NCI-H146 treated with DMSO at 0.1 percent for 48 hours (cell line): ENCODE results near the gene CACNA1H.
"Not testable (repeated sequence)": the region's sequence is repeated elsewhere in the genome, so short reads cannot be mapped to it uniquely, and the experiment has no call there.

ENCODE experiments used
- DNase-seq: peaks from one replicate; lab custom pipeline; 2025; ENCODE audit not compliant: unreplicated experiment; lab: John Stamatoyannopoulos, UW

The CACNA1H gene

DNA sequence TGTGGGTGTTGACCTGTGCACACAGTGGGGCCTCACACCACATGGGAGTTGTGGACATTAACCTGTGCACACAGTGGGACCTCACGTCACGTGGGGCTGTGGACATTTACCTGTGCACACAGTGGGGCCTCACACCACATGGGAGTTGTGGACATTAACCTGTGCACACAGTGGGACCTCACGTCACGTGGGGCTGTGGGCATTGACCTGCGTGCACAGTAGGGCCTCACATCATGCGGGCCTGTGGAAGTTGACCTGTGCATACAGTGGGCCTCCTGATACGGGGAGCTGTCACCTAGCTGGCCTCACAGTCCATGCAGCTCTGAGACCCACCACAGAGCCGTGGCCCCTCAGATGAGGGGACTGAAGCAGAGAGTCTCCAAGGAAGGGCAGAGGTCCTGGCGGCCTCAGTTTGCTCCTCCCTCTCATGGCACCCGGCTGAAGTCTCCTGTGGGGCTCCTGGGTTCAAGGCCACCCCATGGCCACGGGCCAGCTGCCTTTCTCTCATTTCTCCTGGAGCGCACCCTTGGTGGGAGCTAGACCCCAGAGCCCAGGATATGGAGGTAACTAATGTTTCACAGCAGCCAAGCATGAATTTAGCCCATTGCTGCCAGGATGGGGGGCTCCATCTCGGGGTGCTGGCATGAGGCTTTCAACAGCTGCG lies 21.0 kb downstream of the CACNA1H start:
- DNase-seq = no peak

DNA sequence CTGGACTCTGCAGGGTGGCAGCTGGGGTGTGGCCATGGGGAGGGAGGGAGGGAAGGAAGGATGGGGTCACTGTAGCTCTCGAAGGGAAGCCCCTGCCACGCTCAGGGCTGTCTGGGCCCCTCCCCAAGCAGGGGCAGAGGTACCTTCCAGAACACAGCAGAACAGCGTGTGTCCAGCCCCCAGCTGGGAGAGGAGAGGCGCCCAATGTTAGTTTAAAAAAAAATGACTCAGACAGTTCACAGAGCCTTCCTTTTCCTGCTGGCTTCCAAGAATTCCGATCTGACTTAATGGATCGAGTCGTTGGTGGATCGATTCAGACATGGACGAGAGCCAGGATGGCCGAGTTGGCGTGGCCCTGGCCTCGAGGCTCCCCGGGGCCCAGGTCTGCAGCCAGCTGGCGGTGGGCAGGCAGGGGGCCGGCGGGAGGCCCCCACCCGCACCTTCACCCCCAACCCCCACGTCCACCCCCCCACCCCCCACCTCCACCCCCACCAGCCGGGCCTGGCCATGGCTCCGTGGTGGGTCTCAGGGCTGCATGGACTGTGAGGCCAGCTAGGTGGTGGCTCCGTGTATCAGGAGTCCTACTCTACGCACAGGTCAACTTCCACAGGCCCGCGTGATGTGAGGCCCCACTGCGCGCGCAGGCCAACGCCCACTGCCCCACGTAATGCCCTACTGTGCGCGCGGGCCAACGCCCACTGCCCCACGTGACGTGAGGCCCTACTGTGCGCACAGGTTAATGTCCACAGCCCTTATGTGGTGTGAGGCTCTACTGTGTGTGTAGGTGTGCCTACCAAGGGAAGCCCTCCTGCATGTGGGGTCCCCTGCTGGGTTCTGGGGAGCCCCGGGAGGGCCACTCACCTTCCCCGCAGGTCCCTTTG lies 21.8 kb downstream of the CACNA1H start:
- peak; percentile 15 for DNase-seq

DNA sequence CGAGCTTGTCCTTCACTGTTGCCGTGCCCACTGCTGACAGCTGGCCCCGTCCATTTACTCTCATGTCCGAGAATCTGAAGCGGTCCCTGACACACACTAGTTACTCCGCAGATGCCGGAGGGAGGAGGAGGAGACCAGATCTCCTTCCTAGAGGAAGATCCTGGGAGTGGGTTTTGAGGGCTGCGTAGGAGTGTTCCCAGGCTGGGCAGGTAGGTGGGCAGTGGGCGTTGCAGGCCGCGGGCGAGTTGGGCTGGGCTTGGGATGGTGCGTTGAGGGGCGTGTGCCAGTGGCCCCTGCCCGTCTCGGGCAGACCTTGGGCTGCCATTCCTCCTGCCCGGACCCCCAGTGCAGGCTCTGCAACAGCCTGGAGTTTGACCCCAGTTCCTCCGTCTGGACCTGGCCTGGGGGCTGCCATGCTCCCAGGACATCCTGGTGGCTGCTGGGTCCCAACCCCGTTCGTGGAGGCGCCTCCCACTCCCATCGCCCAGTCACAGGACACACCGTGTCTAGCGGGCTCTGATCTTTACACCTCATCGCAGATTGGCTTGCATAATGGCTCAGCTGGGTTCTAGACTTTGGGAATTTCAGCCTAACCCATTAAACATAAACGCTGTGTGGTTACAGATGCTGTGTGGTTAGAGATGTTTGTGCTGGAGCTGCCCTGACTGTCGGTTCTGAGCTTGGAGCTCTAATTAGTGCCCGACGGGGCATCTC lies 22.8 kb downstream of the CACNA1H start:
- DNase-seq = no peak

DNA sequence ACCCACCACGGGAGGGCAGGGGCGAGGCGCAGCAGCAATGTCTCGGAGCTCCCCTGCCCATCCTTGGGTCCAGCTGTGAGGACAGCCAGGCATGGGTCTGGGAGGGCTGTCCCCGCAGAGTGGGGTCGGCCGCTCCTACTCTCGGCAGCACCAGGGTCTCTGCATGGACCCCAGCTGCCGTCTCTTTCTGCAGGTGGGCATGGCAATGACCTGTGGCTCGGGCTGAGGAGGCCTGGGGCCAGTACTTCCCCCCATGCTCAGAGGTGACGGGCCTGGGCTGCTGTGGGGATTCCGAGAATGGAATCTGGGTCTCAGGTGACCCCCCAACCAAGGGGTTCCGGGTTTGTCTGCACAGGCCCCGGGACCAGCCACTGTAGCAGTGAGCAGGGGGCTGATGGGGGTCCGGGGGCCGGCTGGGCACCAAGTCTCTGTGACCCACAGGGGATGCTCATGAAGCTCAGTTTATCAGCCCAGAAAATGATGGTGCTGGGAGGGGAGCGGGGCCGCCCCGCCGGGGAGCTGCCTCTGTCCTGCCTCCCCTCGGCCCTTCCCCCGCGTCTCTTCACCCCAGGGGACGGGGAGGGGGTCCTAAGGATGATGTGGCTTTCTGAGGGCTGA lies 23.5 kb downstream of the CACNA1H start:
- DNase-seq = no peak

DNA sequence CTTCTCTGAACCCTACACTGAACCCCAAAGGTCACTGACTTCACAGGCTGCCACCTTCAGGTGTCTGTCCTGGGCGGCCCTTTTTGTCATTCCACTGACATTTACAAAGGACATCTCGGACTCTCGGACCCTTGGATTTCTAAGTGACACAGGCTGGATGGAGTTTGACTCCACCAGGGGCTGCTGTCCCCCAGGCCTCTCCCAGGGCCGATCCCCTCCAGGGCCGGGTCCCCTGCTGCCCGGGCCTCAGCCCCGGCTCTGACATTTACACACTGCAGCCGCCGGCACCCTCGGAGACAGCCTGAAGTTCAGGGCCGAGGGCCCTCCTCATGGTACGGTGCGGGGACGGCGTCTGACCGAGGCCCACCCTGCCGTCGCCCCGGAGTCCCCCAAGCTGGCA lies 24.1 kb downstream of the CACNA1H start:
- DNase-seq = no peak

DNA sequence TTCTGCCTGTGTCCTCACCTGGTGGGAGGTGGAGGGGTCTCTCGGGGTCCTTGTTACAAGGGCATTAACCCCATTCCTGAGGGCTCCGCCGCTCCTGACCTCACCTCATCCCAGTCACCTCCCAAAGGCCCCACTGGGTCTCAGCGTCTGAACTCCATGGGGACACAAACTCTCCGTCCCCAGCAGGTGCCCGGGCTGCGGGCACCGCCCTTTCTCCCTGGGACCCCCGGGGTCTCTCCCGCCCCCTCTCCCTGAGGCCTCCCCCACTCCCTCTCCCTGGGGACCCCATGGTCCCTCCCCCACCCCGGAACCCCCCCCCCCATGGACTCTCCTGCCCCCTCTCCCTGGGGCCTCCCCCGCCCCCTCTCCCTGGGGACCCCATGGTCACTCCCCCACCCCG lies 24.8 kb downstream of the CACNA1H start:
- no peak for DNase-seq

DNA sequence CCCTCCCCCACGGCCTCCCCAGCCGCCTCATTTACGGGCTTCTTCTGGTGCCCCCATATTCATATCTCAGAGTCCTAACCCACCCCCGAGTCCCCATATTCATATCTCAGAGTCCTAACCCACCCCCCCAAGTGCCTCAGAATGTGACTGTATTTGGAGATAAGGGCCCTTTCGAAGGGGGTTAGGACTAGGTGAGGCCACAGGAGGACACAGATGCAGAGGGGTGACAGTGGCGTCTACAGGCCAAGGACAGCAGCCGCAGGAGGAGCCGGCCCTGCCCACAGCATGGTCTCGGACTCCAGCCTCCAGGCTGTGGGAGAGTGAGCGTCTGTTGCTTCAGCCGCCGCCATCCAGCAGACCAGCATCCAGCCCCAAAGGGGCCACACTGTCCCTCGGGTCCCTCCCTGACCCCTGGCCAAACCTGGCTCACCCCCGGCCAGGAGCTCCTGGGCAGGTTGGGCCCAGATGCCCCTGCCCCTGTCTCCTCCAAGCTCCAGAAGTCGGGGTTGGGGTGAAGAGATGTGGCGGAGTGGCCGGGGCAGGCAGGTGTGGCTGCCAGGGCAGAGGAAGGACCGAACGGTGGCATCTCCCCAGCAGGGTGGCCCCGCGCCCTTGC lies 25.5 kb downstream of the CACNA1H start:
- no peak for DNase-seq

DNA sequence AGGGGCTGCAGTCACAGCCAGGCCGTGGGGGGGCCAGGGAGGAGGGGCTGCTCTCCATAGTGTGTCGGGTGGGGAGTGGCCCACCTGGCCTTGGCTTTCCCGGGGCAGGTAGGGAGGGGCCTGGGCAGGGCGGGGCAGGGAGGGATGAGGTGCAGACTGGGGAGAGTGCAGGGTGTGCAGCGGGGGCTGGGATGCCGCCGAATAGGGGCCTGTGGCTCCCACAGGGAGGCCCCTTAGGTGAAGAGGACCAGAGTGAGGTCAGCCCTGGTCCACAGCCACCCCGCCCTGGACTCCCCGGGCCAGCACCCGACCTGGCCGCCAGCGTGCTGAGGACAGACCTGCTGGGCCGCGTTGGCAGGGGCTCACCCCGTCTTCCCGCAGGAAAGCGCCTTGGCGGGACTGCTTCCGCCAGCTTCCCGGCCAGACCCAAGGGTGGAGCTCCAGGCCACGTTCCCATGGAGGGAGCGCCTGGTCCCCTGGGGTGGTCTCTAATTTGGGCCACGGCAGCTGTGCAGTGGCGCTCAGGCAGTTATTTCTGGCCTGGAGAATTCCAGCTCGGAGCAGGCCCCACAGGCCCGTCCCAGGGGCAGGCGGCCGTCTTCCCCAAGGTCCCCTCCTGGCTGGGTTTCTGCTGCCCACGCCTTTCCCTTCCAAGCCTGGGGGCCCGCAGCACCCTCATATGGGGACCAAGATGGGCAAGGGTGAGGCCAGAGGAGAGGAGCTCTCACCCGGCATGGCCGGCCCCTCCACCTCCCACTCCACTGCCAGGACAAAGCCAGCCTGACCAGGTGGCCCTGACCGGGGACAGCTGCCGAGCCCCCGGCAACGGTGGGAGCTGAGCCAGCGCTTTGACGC lies 27.9 kb downstream of the CACNA1H start:
- no peak for DNase-seq

DNA sequence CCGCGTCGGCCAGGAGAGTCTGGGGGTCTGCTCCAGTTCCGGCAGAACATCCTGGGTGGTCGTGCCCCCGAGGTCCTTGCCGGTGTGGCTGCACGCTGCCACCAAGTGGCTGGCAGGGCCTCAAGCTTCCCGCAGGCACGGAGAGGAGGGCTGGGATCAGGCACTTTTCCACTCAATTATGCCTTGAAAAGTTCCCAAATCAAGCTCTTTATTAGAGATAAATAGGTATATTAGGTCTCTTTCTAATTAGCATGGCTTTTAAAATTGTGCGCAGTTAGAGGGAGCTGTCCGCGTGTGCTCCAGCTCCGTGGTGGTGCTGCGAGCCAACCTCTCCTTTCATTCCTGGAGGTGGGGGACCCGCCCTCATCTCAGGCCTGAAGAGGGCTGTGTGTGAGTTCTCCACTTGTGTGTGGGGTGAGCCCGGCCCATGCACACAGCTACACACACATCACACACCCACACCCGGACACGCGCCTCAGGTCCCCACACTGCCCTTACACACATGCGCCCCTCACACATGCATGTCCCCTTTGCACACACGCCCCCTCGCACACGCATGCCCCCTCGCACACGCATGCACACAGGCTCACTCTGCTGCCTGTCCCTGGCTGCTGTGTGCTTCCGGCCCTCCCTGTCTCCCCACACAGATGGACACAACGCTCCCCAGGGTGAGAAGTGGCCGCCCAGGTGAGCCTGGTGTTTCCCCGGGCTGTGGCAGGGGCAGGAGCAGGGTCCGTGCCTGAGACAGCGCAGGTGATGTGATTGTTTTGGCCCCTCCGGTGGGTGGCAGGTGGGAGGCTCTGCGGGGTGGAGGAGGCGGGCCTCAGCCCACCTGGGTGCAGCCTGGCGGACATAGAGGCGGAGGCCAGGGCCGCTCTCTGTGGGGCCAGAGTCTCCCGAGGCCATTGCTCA lies 28.8 kb downstream of the CACNA1H start:
- DNase-seq = no peak

DNA sequence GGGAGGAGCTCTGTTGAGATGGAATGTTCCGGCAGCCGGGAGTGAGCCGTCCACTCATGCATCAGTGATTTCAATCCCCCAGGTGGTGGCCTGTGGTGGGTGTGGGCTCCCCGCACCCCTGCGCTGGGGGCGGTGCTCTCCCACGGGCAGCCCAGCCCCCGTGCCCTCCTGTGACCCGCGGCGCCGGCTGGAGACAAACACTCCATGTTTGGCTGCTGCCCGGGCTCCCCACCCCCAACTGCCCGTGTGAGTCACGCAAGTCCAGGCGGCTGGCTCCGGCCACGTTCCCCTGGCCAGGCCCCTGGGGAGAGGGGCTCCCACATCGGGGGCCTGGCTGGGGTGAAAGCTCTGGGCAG lies 29.4 kb downstream of the CACNA1H start:
- no peak for DNase-seq

DNA sequence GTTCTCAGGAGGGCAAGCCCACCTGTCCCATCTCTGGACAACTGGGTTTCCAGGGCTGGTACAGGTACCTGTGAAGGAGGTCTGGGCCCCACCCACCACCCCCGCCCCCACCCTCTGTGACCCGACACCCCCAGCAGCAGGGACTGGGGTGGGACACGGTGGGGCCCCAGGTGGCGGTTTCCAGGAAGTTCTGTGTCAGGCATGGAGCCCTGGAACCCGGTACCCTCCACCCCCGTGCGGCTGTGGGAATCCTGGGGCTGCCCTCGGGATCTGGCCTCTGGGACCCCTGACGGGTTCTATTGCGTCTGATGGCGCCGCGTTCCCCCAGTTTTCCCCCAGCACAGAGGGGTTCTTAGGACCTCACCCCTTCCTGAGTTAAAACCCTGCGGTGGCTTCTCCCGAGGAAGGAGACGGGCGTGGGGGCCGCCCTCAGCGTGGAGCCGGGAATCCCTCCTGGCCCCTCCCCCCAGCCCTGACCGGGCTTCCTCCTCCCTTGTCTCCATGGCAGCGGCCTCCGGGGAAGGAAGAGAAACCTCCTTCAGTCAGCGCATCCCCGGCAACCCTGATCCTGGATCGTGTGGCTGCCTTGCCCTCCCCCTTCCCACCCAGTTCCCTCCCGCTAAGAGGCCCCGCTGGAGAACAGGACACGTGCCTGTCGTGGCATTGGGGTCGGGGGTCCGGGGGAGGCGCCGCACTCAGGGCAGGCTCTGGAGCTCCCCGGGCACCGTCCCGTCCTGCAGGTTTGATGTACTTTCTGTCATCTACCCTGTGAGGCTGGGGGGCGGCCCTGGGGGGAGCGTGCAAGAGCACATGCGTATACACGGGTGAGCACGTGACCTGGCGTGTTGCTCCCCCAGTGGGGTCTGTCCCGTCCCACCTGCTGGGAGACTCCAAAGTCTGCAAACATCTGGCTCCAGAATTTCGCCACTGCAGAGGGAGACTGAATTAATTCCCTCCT lies 30.3 kb downstream of the CACNA1H start:
- no peak for DNase-seq

DNA sequence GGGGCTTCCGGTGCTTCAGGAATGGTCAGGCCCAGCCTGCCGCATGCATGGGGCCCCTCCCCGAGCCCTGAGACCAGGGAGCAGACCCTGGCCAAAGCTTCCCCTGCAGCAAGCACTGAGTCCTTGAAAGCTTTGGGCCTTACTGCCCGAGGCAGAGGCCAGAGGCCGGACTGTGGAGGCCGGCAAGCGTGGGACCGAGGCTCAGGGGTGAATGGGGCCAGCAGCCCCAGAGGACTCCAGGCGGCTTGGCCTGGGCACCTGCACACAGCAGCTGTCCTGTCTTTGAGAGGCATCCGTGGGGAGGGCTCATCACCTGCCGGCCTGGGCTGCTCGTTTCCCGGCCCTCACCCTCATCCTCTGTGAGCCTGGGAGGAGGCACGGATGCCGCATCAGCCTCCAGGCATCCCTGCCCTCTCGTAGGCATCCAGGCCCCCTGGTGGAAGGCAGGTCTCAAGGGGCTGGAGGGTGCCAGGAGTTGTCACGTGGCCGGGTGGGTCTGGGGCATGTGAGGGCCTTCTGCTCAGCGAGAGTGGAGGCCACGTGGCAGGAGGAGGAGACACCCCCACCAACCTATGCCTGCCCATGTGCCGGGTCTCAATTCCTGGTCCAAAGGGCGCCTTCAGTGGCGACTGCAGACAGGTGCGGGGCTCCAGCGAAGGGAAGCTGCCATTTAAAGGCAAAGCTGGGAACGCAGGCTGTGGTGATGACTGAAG lies 31.4 kb downstream of the CACNA1H start:
- no peak for DNase-seq

DNA sequence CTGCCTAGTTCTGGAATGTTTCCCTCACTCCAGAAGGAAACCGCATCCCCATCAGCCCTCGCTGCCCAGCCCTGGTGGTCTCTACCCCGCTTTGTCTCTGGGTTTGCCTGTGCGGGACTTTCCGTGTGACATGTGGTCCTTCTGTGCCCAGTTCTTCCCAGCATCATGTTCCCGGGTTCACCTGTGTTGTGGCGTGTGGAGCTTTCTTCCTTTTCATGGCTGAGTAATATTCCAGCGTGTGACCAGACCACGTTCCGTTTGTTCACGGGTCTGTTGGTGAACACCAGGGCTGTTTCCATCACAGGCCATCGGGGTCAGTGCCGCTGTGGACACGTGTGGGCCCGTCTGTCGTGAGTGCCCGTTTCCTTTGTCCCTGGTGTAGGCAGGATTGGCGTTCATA lies 32.1 kb downstream of the CACNA1H start:
- no peak for DNase-seq

DNA sequence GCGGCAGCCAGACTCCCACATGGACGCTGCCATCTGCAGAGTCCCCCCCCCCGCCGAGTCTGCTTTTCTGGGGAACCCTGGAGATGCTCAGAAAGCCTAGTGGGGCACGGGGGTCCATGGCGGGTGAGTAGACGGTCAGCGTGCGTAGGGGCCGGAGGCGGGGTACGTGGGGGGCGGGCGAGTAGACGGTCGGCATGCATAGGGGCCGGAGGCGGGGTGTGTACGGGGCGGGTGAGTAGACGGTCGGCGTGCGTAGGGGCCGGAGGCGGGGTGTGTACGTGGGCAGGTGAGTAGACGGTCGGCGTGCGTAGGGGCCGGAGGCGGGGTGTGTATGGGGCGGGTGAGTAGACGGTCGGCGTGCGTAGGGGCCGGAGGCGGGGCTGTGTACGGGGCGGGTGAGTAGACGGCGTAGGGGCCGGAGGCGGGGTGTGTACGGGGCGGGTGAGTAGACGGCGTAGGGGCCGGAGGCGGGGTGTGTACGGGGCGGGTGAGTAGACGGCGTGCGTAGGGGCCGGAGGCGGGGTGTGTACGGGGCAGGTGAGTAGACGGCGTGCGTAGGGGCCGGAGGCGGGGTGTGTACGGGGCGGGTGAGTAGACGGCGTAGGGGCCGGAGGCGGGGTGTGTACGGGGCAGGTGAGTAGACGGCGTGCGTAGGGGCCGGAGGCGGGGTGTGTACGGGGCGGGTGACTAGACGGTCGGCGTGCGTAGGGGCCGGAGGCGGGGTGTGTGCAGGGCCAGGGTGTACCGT lies 32.7 kb downstream of the CACNA1H start:
- not testable (repeated sequence) for DNase-seq

DNA sequence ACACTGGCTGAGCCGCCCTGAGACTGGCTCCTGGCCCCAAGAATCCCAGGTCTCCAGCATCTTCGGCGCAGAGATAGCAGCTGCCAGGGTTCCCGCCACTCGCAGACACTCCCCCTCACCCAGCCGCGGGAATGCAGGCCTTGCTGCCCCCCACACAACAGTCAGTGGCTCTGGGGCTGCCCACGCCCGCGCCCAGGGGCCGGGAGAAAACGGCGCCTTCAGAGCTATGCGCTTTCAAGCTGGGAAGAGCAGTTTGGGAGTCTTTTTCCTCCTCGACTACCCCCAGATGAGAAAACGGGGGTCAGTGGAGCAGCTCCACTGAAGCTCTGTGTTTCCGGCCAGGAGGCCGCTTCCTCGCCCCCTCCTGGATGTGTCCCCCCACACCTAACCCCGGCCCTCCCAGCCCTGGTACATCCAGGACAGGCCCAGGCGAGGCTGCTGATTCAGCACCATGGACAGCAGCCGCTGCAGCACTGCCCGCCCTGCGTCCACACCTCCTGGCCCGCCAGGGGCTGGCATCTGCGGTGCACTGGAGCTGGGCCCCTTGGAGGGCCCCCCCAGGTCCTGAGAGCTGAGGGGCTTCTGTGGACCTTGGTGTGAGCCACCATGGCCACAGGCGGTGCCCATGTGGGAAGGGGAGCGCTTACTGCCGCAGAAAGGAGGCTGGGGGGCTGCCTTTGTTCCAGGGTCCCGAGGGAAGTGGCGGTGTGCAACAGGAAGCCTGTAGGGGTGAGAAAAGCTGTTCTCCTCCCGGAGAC lies 35.7 kb downstream of the CACNA1H start:
- DNase-seq = no peak

DNA sequence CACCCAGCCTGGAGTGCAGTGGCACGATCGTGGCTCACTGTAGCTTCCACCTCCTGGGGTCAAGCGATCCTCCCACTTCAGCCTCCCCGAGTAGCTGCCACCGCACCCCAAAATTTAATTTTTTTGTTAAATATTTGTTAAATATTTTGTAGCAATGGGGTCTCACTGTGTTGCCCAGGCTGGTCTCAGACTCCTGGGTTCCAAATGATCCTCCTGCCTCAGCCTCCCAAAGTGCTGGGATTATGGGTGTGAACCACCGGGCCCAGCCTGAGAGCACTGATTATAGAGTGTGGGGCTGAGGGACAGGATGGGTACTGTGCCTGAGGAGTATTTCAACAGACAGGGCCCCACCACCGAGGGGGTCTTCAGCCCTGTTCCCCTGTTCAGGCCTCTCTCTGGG lies 36.5 kb downstream of the CACNA1H start:
- DNase-seq = no peak
